ENCODE data around the gene SPRED3.
"Not testable (repeated sequence)": the region's sequence is repeated elsewhere in the genome, so short reads cannot be mapped to it uniquely, and the experiment has no call there.

SPRED3 gene

GRCh38 chr19:38424272-38424671, 35.8 kb downstream of the SPRED3 start:
- no peak overlapping the region for H3K27ac ChIP-seq
- TF ChIP-seq ZFX (IDR thresholded peaks at IDR 0.05; ENCODE audit: borderline replicate concordance) (no peak), CTCF (IDR thresholded peaks at IDR 0.05) (no peak)

- TF ChIP-seq CTCF (IDR thresholded peaks at IDR 0.05) (no peak), ZFX (IDR thresholded peaks at IDR 0.05; ENCODE audit: borderline replicate concordance) (no peak)
- H3K27ac ChIP-seq = no peak overlapping the region
These were observed 36.8 kb downstream of the SPRED3 start for GRCh38 chr19:38425222-38425809.

GRCh38 chr19:38425810-38426466, 37.4 kb downstream of the SPRED3 start, which contains the start of gene RASGRP4:
Gene RASGRP4, minus strand, starts transcription at chr19:38426219. Its CDS starts 128 bp downstream, at chr19:38426091.
- no peak within 1 kb of the TSS for H3K27ac ChIP-seq
- no peak for TF ChIP-seq ZFX (IDR thresholded peaks at IDR 0.05; ENCODE audit: borderline replicate concordance)

- H3K27ac ChIP-seq = not testable (repeated sequence)
These were observed 38.7 kb downstream of the SPRED3 start for GRCh38 chr19:38427035-38427677.

GRCh38 chr19:38429055-38429810, 40.7 kb downstream of the SPRED3 start:
- TF ChIP-seq ZFX (IDR thresholded peaks at IDR 0.05; ENCODE audit: borderline replicate concordance) (no peak), CTCF (IDR thresholded peaks at IDR 0.05) (no peak)
- no peak overlapping the region for H3K27ac ChIP-seq

- H3K27ac ChIP-seq = no peak overlapping the region
- TF ChIP-seq CTCF (IDR thresholded peaks at IDR 0.05) (no peak), ZFX (IDR thresholded peaks at IDR 0.05; ENCODE audit: borderline replicate concordance) (no peak)
These were observed 41.3 kb downstream of the SPRED3 start for GRCh38 chr19:38429811-38430156.

GRCh38 chr19:38430931-38431330, 42.4 kb downstream of the SPRED3 start:
- TF ChIP-seq ZFX (IDR thresholded peaks at IDR 0.05; ENCODE audit: borderline replicate concordance) (no peak), CTCF (IDR thresholded peaks at IDR 0.05) (no peak)
- H3K27ac ChIP-seq = no peak overlapping the region

GRCh38 chr19:38433268-38433733, 44.8 kb downstream of the SPRED3 start, which contains the start of gene RYR1:
Gene RYR1, plus strand, starts transcription at chr19:38433691. Its CDS starts 139 bp downstream, at chr19:38433830.
- no peak for TF ChIP-seq CTCF (IDR thresholded peaks at IDR 0.05)
- no peak for TF ChIP-seq ZFX (IDR thresholded peaks at IDR 0.05; ENCODE audit: borderline replicate concordance)
- no peak within 1 kb of the TSS for H3K27ac ChIP-seq
